NOMO-1 treated with dmso at 0.1 percent for 144 hours (cell line): ENCODE measurements around the gene PUM2.
"Not testable (repeated sequence)": the region's sequence is repeated elsewhere in the genome, so short reads cannot be mapped to it uniquely, and the experiment has no call there.

Experiments used
- DNase-seq: peaks from one replicate; lab custom pipeline; 2025; ENCODE audit not compliant: unreplicated experiment; lab: John Stamatoyannopoulos, UW

The PUM2 gene

GRCh38 chr2:20236496-20236895 is 114.1 kb downstream of the PUM2 start:
- no peak for DNase-seq

DNA sequence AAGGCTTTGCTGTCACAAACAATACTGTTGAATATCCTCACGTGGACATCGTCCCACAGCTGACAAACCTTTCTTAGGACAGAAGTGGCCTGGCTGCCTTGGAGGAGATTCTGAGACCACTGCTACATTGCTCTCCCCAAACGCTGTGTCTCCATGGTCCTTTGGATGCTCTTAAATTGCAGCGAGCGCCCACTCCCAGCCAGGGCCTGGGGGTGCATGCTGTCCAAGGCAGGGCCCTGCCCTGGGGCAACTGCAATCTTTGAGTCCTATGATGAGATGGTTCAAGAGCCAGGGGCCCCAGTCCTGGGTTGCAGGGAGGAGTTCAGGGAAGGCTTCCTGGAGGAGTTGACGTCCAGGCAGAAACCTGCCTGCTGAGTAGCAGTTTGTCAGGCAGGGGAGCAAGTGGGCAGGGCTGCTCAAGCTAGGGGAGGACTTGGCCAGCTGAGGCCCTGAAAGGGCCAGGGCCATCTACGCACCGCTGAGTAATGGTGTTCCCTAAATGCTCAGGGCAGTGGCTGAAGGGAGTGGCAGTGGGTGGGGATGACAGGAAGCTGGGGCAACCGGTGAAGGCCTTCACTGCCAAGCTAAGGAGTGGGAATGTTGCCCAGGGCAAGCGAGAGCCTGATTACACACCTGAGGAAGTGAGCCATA is 114.9 kb downstream of the PUM2 start:
- no peak for DNase-seq

DNA sequence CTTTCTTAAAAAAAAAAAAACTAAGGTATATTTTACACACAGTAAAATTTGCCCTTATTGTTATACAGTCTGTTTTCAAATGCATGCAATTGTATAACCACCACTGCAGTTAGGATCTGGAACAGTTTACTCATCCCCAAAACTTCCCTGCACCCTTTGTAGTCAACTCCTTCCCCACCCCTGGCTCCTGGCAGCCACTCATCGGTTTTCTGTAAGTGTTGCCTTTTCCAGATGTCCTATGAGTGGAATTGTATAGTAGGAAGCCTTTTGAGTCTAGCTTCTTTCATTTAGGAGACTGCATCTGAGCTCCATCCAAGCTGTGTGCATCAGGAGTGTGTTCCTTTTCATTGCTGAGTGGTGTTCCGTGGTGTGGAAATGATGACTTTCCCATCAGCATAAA is 116.0 kb downstream of the PUM2 start:
- not testable (repeated sequence) for DNase-seq

- no peak for DNase-seq
These were observed 117.8 kb downstream of the PUM2 start for GRCh38 chr2:20232837-20233207.

DNA sequence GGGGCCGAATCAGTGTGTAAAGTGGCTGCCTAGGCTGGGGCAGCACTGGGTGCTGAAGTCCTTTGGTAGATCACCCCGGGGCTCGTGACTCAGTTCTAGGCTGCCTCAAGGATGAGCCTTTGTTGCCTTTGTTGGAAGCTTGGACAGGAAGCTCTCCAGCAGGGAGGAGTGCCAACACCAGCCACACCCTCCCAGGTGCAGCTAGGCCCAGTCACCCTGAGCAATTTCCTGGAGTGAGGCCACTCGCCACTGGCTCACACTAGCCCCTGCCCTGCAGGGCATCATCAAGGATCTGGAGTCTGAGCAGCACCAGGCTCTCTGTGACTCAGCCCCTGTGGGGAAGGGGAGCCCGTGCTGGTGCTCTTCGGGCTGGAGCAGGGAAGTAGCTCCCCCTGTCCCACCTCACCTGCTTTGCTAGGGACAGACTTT is 119.0 kb downstream of the PUM2 start:
- DNase-seq: no peak

DNA sequence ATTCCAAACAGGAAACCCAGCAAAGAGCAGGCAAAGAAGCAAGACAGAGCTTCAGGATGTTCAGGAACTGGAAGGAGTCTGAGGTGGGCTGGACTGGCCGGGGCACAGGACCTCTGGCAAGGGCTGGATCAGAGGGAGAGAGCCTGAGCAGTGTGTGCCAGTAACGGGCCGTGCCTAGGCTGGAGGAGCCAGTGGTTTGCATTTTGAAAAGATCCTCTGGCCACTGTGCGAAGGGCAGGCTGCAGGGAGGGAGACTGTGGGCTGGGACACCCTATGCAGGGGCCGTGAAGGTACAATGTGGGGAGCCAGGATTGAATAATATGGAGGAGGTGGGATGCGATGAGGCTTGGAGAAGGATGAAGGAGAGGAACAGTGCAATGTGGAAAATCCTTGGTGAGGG is 119.5 kb downstream of the PUM2 start:
- DNase-seq: no peak

GRCh38 chr2:20230114-20230425 is 120.6 kb downstream of the PUM2 start:
- no peak for DNase-seq

DNA sequence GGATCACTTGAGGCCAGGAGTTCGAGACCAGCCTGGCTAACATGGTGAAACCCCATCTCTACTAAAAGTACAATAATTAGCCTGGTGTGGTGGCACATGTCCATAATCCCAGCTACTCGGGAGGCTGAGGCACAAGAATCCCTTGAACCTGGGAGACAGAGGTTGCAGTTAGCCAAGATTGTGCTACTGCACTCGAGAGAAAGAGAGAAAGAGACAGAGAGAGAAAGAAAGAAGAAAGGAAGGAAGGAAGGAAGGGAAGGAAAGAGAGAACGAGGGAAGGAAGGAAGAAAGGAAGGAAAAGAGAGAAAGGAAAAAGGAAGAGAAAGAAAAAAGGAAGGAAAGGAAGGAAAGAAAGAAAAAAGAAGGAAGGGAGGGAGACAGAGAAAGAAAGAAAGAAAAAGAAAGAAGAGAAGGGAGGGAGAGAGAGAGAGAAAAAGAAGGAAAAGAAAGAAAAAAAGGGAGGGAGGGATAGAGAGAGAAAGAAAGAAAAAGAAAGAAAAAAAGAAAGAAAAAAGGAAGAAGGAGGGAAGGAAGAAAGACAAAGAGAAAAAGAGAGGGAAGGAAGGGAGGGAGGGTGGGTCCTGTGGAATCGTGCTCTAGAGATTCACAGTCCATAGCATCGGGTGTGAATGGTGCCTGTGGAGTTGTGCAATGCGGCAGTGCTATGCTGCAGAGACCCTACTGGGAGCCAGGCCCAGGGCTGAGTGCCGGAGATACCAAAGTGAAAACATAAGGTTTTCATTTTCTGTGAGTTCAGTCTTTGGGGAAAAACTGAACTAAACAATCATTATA is 121.1 kb downstream of the PUM2 start:
- no peak for DNase-seq

- no peak for DNase-seq
These were observed 122.6 kb downstream of the PUM2 start for GRCh38 chr2:20227894-20228505.

DNA sequence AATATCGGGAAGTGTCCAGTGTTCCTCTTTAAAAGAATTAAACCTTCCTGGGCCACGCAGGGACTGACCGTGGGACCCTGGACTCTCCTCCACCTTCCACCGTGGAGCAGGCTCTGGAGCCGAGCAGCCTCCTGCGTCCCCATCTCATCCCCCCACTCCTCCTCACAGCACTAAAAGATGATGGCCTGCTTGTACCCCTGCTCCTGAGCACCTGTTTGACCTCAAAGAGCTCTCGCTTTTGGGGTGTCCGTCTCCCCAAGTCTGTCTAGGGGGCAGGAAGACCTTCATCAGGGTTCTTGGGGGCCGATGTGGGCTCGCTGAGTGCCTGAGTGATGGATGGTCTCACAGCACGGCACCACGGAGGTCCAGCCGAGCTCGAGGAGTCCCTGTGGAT is 124.5 kb downstream of the PUM2 start:
- DNase-seq: no peak

DNA sequence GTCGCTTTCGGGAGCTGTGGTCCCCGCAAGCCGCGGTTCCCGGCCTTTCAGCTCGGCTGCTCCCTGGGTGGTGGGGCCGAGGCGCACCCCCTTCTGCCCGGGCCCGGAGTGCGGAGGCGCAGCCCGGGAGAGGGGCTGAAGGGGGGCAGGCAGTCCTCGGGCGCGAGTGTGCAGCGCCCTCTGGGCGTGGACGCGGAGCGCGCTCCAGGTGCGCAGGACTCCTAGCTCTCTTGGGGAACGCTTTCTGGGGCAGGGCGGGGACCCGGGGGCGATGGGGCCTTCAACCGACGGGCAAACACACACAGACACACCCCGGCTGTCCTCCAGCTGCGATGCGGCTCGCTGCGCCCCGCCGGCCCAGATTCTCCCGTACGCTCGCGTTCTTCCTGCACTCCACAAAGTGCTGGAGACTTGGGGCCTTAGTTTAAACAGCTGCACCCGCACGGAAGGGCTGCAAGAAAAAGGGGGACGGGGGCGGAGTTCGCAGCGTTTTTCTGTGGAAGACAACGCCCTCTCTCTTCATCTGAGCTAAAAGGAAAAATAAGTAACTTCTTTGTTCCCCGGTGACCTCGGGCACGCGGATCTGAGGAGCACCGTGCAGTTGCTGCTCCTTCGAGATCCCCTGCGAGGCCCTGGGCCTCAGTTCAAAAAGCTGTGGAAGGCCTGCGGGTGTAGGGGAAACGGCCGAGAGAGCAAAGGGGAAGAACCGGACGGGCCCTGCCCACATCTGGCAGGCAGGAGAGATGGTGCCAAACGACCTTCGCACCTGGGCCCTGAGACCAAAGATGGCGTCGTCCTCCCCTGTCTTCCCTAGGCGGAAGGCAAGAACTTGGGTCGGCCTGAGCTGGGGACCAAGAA is 125.1 kb downstream of the PUM2 start:
- no peak for DNase-seq

DNA sequence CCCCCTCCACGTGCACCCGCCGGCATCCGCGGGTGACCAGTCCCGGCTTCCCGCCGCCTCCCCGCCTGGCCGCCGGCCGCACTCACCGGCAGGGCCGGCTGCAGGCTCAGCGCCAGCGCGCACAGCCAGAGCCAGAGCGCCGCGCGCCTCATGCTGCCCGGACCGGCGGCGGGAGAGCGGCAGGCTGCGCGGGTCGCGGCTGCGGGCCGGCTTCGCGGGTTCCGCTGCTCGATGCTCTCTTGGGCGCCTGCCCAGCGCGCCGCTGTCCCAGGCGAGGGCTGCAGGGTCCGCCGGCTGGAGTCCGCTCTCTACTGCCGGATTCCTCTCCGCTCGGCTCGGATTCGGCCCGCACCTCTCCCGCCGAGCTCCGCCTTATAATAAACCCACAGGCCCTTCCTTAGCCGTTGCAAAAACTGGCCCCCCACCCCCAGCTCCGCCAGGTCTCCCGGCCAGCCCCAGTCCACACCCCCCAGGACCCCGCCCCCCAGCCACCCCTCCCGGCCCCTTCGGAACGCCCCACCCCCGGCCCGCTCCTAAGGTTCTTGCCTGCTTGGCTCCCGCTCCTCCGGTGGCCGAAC is 125.8 kb downstream of the PUM2 start, which contains the start of gene SDC1:
Gene SDC1, minus strand, starts transcription at position 415 of the 578 bp plus-strand sequence. Its CDS starts 263 bp downstream, at position 152.
- no peak for DNase-seq

DNA sequence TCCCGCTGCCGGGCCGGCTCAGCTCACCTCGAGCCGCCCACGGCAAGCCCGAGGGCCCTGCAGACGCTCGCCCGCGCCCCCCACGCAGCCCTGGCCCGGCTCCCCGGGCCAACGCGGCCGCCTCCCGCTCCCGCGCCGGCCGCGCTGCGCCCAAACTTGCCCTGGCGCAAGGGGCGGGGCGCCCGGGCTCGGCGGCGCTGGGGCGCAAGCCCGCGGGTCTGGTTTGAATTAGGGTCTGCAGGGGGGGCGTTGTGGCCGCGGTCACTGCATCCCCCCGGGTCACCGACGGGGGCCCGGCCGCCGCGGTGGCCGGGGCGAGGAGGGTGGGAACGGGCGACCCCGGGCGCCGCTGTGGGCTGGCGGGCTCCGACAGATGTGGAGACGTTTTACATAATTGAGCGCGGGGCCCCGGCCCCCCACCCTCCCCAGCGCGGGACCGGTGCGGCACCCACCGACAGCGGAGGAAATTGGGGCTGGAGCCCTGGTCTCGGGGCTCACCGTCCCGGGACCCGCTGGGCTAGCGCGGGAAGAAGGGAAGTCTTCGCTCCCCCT is 126.4 kb downstream of the PUM2 start:
- no peak for DNase-seq

- DNase-seq: no peak
These were observed 127.1 kb downstream of the PUM2 start for GRCh38 chr2:20223407-20224163.

DNA sequence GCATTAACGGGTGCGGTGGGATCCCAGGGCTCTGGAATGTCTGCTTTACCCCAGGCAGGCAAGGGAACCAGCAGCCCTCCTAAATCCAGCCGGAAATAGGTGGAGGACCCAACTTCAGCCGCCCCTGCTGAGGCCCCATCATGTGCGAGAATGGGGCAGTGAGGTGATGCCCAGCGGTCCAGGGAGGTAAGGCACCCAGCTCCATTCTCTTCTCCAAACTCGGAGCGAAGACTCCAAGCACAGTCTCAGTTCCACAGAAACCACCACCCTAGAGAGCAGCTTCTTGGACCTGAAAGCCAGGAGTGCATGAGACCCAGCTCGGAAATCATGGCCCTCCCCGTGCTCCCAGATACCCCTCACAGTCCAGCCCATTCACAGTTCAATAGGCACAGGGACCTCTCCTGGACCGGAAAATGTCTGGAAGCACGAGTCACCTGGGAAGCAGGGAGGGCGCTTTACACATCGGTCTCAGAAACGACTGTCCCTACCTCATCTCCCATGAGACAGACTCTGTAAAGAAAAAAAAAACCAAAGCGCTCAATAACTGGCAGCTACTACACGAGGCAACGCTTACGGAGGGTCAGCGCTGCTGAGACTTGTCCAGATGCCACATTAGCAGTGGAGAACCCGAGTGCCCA is 127.8 kb downstream of the PUM2 start:
- DNase-seq: no peak

- DNase-seq: no peak
These were observed 128.5 kb downstream of the PUM2 start for GRCh38 chr2:20222014-20222768.

GRCh38 chr2:20221555-20221973 is 129.1 kb downstream of the PUM2 start:
- no peak for DNase-seq

- DNase-seq: no peak
These were observed 129.7 kb downstream of the PUM2 start for GRCh38 chr2:20220806-20221554.
